Measurements from ENCODE around the gene GEMIN5. TPM values are rescaled to one million over a fixed set of nuclear protein-coding genes. Genes with fewer than 3 reads are reported as not detected.

GEMIN5 gene
- total and polyA plus RNA-seq, 2 donors from 2014 or later: 3.5 to 14.8 TPM

GRCh38 chr5:154858297-154858971 lies 79.6 kb downstream of the GEMIN5 start, which contains the start of gene CNOT8:
TSS of gene CNOT8 (plus strand) at chr5:154858627. CDS start at chr5:154863279, 4,652 bp downstream.
- FAIRE-seq (no peak), DNase-seq (peak; percentile 98 to 100 (median 99))
- Histone ChIP-seq H3K27ac (ENCODE audit: low read depth in 2 of 2, low read length in 2 of 2) (peak within 1 kb of the TSS; percentile 94 to 98), H3K36me3 (ENCODE audit: control insufficient read depth in 2 of 3, insufficient read depth in 3 of 3, low read length in 3 of 3) (peaks cover 0 to 3% (median 0%) of the 10 kb centered on the region in 3 donors), H3K4me1 (ENCODE audit: control insufficient read depth in 2 of 3, insufficient read depth in 2 of 3, low read depth in 1 of 3, low read length in 3 of 3) (peaks cover 0 to 15% (median 2%) of the 10 kb centered on the region in 3 donors), H3K9ac (ENCODE audit: low read length in 3 of 3) (peak within 1 kb of the TSS; percentile 86 to 93 (median 88)), H3K27me3 (ENCODE audit: control insufficient read depth, insufficient read depth, low read length) (no peaks in the 10 kb centered on the region), H3K4me3 (ENCODE audit: low read length in 3 of 3) (peak within 1 kb of the TSS; percentile 91 to 92 (median 91)), H3K9me3 (ENCODE audit: control insufficient read depth in 2 of 3, insufficient read depth in 1 of 3, low read length in 3 of 3) (no peaks in the 10 kb centered on the region)
- TF ChIP-seq, protein P1, sequence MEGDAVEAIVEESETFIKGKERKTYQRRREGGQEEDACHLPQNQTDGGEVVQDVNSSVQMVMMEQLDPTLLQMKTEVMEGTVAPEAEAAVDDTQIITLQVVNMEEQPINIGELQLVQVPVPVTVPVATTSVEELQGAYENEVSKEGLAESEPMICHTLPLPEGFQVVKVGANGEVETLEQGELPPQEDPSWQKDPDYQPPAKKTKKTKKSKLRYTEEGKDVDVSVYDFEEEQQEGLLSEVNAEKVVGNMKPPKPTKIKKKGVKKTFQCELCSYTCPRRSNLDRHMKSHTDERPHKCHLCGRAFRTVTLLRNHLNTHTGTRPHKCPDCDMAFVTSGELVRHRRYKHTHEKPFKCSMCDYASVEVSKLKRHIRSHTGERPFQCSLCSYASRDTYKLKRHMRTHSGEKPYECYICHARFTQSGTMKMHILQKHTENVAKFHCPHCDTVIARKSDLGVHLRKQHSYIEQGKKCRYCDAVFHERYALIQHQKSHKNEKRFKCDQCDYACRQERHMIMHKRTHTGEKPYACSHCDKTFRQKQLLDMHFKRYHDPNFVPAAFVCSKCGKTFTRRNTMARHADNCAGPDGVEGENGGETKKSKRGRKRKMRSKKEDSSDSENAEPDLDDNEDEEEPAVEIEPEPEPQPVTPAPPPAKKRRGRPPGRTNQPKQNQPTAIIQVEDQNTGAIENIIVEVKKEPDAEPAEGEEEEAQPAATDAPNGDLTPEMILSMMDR (IDR thresholded peaks at IDR 0.05; ENCODE audit: borderline replicate concordance, extremely low read depth, insufficient read depth): no peak
- intact Hi-C loops (cut with DNase I): no loop called here

GRCh38 chr5:154857530-154858296 lies 80.3 kb downstream of the GEMIN5 start:
- H3K9ac ChIP-seq (ENCODE audit: low read length in 3 of 3): peak overlapping the region in 2 of 3 donors; percentile 88 to 93
- H3K4me3 ChIP-seq (ENCODE audit: low read length in 3 of 3): peak overlapping the region; percentile 91 to 92 (median 91)
- no peaks in the 10 kb centered on the region for H3K9me3 ChIP-seq (ENCODE audit: control insufficient read depth in 2 of 3, insufficient read depth in 1 of 3, low read length in 3 of 3)
- peaks cover 0 to 15% (median 2%) of the 10 kb centered on the region in 3 donors for H3K4me1 ChIP-seq (ENCODE audit: control insufficient read depth in 2 of 3, insufficient read depth in 2 of 3, low read depth in 1 of 3, low read length in 3 of 3)
- H3K27ac ChIP-seq (ENCODE audit: low read depth in 2 of 2, low read length in 2 of 2): peak overlapping the region; percentile 94 to 98
- TF ChIP-seq, protein P1 (IDR thresholded peaks at IDR 0.05; ENCODE audit: borderline replicate concordance, extremely low read depth, insufficient read depth): no peak
- H3K27me3 ChIP-seq (ENCODE audit: control insufficient read depth, insufficient read depth, low read length): no peaks in the 10 kb centered on the region
- H3K36me3 ChIP-seq (ENCODE audit: control insufficient read depth in 2 of 3, insufficient read depth in 3 of 3, low read length in 3 of 3): no peaks in the 10 kb centered on the region
- peak; percentile 97 to 99 (median 98) for DNase-seq
- FAIRE-seq: no peak
- intact Hi-C loops (cut with DNase I): no loop called here

DNA sequence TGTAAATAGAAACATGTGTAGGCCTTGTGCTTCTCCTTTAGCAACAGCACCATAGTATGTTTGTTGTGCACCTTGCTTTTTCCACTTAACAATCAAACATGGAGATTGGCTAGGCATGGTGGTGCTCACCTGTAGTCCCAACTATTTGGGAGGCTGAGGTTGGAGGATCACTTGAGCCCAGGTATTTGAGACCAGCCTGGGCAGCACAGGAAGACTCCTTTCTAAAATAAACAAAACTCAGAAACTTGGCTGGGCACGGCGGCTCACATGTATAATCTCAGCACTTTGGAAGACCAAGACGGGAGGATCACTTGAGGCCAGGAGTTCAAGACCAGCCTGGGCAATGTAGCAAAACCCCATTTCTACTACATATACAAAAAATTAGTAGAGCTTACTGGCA lies 86.7 kb downstream of the GEMIN5 start:
- TF ChIP-seq, protein P1 (IDR thresholded peaks at IDR 0.05; ENCODE audit: borderline replicate concordance, extremely low read depth, insufficient read depth): no peak
- FAIRE-seq (no peak), DNase-seq (no peak)
- Histone ChIP-seq H3K9ac (ENCODE audit: low read length in 3 of 3) (no peak overlapping the region), H3K36me3 (ENCODE audit: control insufficient read depth in 2 of 3, insufficient read depth in 3 of 3, low read length in 3 of 3) (no peaks in the 10 kb centered on the region), H3K9me3 (ENCODE audit: control insufficient read depth in 2 of 3, insufficient read depth in 1 of 3, low read length in 3 of 3) (no peaks in the 10 kb centered on the region), H3K4me3 (ENCODE audit: low read length in 3 of 3) (peak overlapping the region in 1 of 3 donors; percentile 87), H3K27me3 (ENCODE audit: control insufficient read depth, insufficient read depth, low read length) (no peaks in the 10 kb centered on the region), H3K4me1 (ENCODE audit: control insufficient read depth in 2 of 3, insufficient read depth in 2 of 3, low read depth in 1 of 3, low read length in 3 of 3) (peaks cover 0 to 13% (median 13%) of the 10 kb centered on the region in 3 donors), H3K27ac (ENCODE audit: low read depth in 2 of 2, low read length in 2 of 2) (peak overlapping the region in 1 of 2 donors; percentile 13)
- intact Hi-C loops (cut with DNase I): no loop called here
